ENCODE measurements around the gene SLIRP. TPM values are rescaled to one million over a fixed set of nuclear protein-coding genes. Genes with fewer than 3 reads are reported as not detected.

SLIRP gene
- total RNA-seq, 4 donors from 2014 or later, result 40.4 to 162 (median 107) TPM

GRCh38 chr14:77717608-77718305 is 9.9 kb downstream of the SLIRP start:
- Histone ChIP-seq H3K27me3 (no peaks in the 10 kb centered on the region), H3K4me3 (no peak overlapping the region), H3K36me3 (peaks cover 0 to 92% (median 0%) of the 10 kb centered on the region in 3 donors), H3K9me3 (no peaks in the 10 kb centered on the region), H3K4me1 (no peaks in the 10 kb centered on the region), H3K27ac (no peak overlapping the region)
- TF ChIP-seq CTCF (IDR thresholded peaks at IDR 0.05) (no peak), POLR2A (IDR thresholded peaks at IDR 0.05) (no peak)
- no peak for DNase-seq

GRCh38 chr14:77721437-77721836 is 13.5 kb downstream of the SLIRP start:
- H3K27me3 ChIP-seq, result no peaks in the 10 kb centered on the region
- no peak for TF ChIP-seq CTCF (IDR thresholded peaks at IDR 0.05)
- no peaks in the 10 kb centered on the region for H3K4me1 ChIP-seq
- H3K9me3 ChIP-seq, result no peaks in the 10 kb centered on the region
- H3K36me3 ChIP-seq, result peaks cover 0 to 98% (median 0%) of the 10 kb centered on the region in 3 donors
- H3K27ac ChIP-seq, result peak overlapping the region in 1 of 4 donors; percentile 57
- H3K4me3 ChIP-seq, result no peak overlapping the region
- no peak for DNase-seq

GRCh38 chr14:77722301-77722700 is 14.4 kb downstream of the SLIRP start:
- no peak overlapping the region for H3K27ac ChIP-seq
- TF ChIP-seq POLR2A (IDR thresholded peaks at IDR 0.05), result no peak
- TF ChIP-seq CTCF (IDR thresholded peaks at IDR 0.05), result no peak
- no peaks in the 10 kb centered on the region for H3K9me3 ChIP-seq
- DNase-seq, result no peak
- no peaks in the 10 kb centered on the region for H3K27me3 ChIP-seq
- H3K4me1 ChIP-seq, result no peaks in the 10 kb centered on the region
- H3K36me3 ChIP-seq, result peaks cover 0 to 98% (median 0%) of the 10 kb centered on the region in 3 donors
- H3K4me3 ChIP-seq, result no peak overlapping the region

- no peaks in the 10 kb centered on the region for H3K4me1 ChIP-seq
- H3K27me3 ChIP-seq, result no peaks in the 10 kb centered on the region
- no peak for TF ChIP-seq POLR2A (IDR thresholded peaks at IDR 0.05)
- TF ChIP-seq CTCF (IDR thresholded peaks at IDR 0.05), result no peak
These were observed 23.1 kb downstream of the SLIRP start for GRCh38 chr14:77730976-77731497.

GRCh38 chr14:77738559-77739250 is 30.8 kb downstream of the SLIRP start:
- H3K4me3 ChIP-seq, result no peak overlapping the region
- peaks cover 0 to 67% (median 0%) of the 10 kb centered on the region in 3 donors for H3K36me3 ChIP-seq
- no peak for TF ChIP-seq POLR2A (IDR thresholded peaks at IDR 0.05)
- no peak for TF ChIP-seq CTCF (IDR thresholded peaks at IDR 0.05)
- no peaks in the 10 kb centered on the region for H3K27me3 ChIP-seq
- no peak for DNase-seq
- peaks cover 0 to 12% (median 0%) of the 10 kb centered on the region in 4 donors for H3K4me1 ChIP-seq
- H3K9me3 ChIP-seq, result no peaks in the 10 kb centered on the region
- H3K27ac ChIP-seq, result no peak overlapping the region

More at GRCh38 chr14:77730976-77731497, 23.1 kb downstream of the SLIRP start:
- H3K4me3 ChIP-seq, result no peak overlapping the region
- peaks cover 0 to 98% (median 5%) of the 10 kb centered on the region in 3 donors for H3K36me3 ChIP-seq
- H3K9me3 ChIP-seq, result no peaks in the 10 kb centered on the region
- no peak for DNase-seq
- no peak overlapping the region for H3K27ac ChIP-seq

Data from Peyer's patch (tissue), 4 donors.